K562 (cell line): Measurements from ENCODE around the gene NR2F2. TPM values are rescaled to one million over a fixed set of nuclear protein-coding genes. Genes with fewer than 3 reads are reported as not detected.

Experiments used
- DMBX1 ChIP-seq: fragments of 250-450 bp; sonication (Bioruptor Pico); IDR thresholded peaks from 2 replicates; pipeline ENCODE4 v1.8.0; 2022; ENCODE audit warnings: inconsistent platforms, mild to moderate bottlenecking, moderate library complexity, borderline replicate concordance
- E2F1 ChIP-seq: sonication (generic); formaldehyde crosslinking; IDR thresholded peaks from 2 replicates; pipeline ENCODE4 v1.8.1; 2023; ENCODE audit warnings: mild to moderate bottlenecking, missing genetic modification reagents, moderate library complexity
- EHMT2 ChIP-seq: fragments of 450-650 bp; IDR thresholded peaks from 2 replicates; pipeline ENCODE4 v1.6.1; 2018; ENCODE audit warnings: antibody characterized with exemption
- ETV1 ChIP-seq: fragments of 450-650 bp; conservative IDR thresholded peaks from 2 replicates; pipeline ENCODE4 v1.6.1; 2016; ENCODE audit warnings: missing genetic modification characterization, control low read depth, low read depth, missing compliant biosample characterization
- EZH2 ChIP-seq: IDR thresholded peaks from 2 replicates; pipeline ENCODE4 v1.6.1; 2012; ENCODE audit warnings: low read depth, mild to moderate bottlenecking, inconsistent platforms, low read length, borderline replicate concordance
- FOSL1 ChIP-seq: fragments of 200-800 bp; sonication (Bioruptor generic); conservative IDR thresholded peaks from 2 replicates; pipeline ENCODE4 v1.6.1; 2016; ENCODE audit warnings: missing genetic modification characterization, missing compliant biosample characterization
- KAT2B ChIP-seq: IDR thresholded peaks from one replicate; pipeline ENCODE4 v1.6.1; 2012; ENCODE audit warnings: low read depth, mild to moderate bottlenecking, control low read depth, inconsistent platforms, low read length, moderate library complexity
- LCOR ChIP-seq: sonication (generic); formaldehyde crosslinking; IDR thresholded peaks from 2 replicates; pipeline ENCODE4 v1.8.0; 2022; ENCODE audit warnings: mild to moderate bottlenecking, missing genetic modification reagents
- LEF1 ChIP-seq: fragments of 450-650 bp; IDR thresholded peaks from 2 replicates; pipeline ENCODE4 v1.6.1; 2016; ENCODE audit warnings: mild to moderate bottlenecking
- MLX ChIP-seq, 2 experiments: fragments of 450-650 bp in 1 of 2; sonication (generic) in 1 of 2; formaldehyde crosslinking; conservative IDR thresholded peaks; 2 replicates each; pipeline versions ENCODE4 v1.4.0 to v1.8.1; 2020 to 2022; ENCODE audit warnings: mild to moderate bottlenecking in 1 of 2, missing genetic modification reagents in 1 of 2
- MYC ChIP-seq, 2 experiments: fragments of 250-450 bp in 1 of 2; sonication (Bioruptor Pico) in 1 of 2; IDR thresholded peaks; 2 replicates each; pipeline versions ENCODE4 v1.5.1 to v1.6.1; 2012 to 2021; ENCODE audit warnings: low read depth in 2 of 2, borderline replicate concordance in 1 of 2, improper control_type of control experiment in 1 of 2, low read length in 1 of 2, mild to moderate bottlenecking in 1 of 2, moderate library complexity in 1 of 2
- NFATC3 ChIP-seq: fragments of 450-650 bp; IDR thresholded peaks from 2 replicates; pipeline ENCODE4 v1.6.1; 2017; ENCODE audit warnings: mild to moderate bottlenecking
- POLR2AphosphoS5 ChIP-seq: IDR thresholded peaks from 2 replicates; pipeline ENCODE4 v1.6.1; 2011; ENCODE audit warnings: mild to moderate bottlenecking, low read depth, low read length, moderate library complexity; ENCODE audit not compliant: control insufficient read depth, insufficient read depth
- PYGO2 ChIP-seq: fragments of 450-650 bp; IDR thresholded peaks from 2 replicates; pipeline ENCODE4 v1.6.1; 2016; ENCODE audit warnings: mild to moderate bottlenecking, missing genetic modification characterization, moderate library complexity, missing compliant biosample characterization
- SMARCA4 ChIP-seq: fragments of 450-650 bp; IDR thresholded peaks from 2 replicates; pipeline ENCODE4 v1.6.1; 2016
- VEZF1 ChIP-seq: fragments of 200-800 bp; sonication (Bioruptor generic); IDR thresholded peaks from 2 replicates; pipeline ENCODE4 v1.6.1; 2017; ENCODE audit warnings: missing genetic modification characterization, missing compliant biosample characterization
- ZBTB2 ChIP-seq: fragments of 450-650 bp; IDR thresholded peaks from 2 replicates; pipeline ENCODE4 v1.6.1; 2016; ENCODE audit warnings: antibody characterized with exemption
- ZEB2 ChIP-seq: fragments of 450-650 bp; IDR thresholded peaks from 2 replicates; pipeline ENCODE4 v1.6.1; 2016
- ZKSCAN1 ChIP-seq: fragments of 150-350 bp; IDR thresholded peaks from 2 replicates; pipeline ENCODE4 v1.6.1; 2016; ENCODE audit warnings: low read depth, low read length
- ZNF143 ChIP-seq: sonication (generic); formaldehyde crosslinking; IDR thresholded peaks from 2 replicates; pipeline ENCODE4 v1.9.0; 2022; ENCODE audit warnings: mild to moderate bottlenecking, missing genetic modification reagents
- ZNF780A ChIP-seq: fragments of 250-450 bp; sonication (Bioruptor Pico); IDR thresholded peaks from 2 replicates; pipeline ENCODE4 v1.5.0; 2021; ENCODE audit warnings: mild to moderate bottlenecking
- polyA plus RNA-seq, 8 experiments: library from polyadenylated mRNA; depleted of rRNA in 4 of 8; stranded (reverse) in 5 of 8; unstranded in 3 of 8; fragments of >200 nt; fragmentation: Nextera tagmentation in 2 of 8; fragmentation: Illumina TruSeq in 1 of 8; extraction: Ambion mirVana in 2 of 8; extraction: Trizol in 1 of 8; gene quantifications; 2 replicates each; pipeline versions ENCODE4 v1.2.1 to v1.2.3, GENCODE V29; 2011 to 2014; ENCODE audit warnings: inconsistent platforms in 1 of 8, missing spikeins in 1 of 8
- total RNA-seq, 7 experiments: library from RNA; depleted of rRNA in 6 of 7; stranded (reverse); fragments of >200 nt in 6 of 7; fragmentation: Illumina TruSeq in 2 of 7; extraction: Trizol in 2 of 7; gene quantifications; 2 replicates each; pipeline versions ENCODE4 v1.2.1 to v1.2.3, GENCODE V29; 2011 to 2021; ENCODE audit warnings: low replicate concordance in 1 of 7
- TF ChIP-seq, protein P1 (sequence below): fragments of 250-450 bp; sonication (Bioruptor Pico); IDR thresholded peaks from 2 replicates; pipeline ENCODE4 v1.8.0; 2021; ENCODE audit warnings: moderate library complexity, mild to moderate bottlenecking, inconsistent platforms

NR2F2 gene
- total and polyA plus RNA-seq, 9 of the 15 experiments (the other 6 are each of a cell fraction or from before 2014, with no cell fraction given) = 6.0 to 51.8 (median 11.1) TPM

- peak; percentile 60 for TF ChIP-seq MYC (IDR thresholded peaks at IDR 0.05; ENCODE audit: low read depth, low read length)
- TF ChIP-seq MYC (CRISPR knock-in tag; IDR thresholded peaks at IDR 0.05; ENCODE audit: borderline replicate concordance, low read depth) = no peak
- peak; percentile 90 for TF ChIP-seq VEZF1 (CRISPR knock-in tag)
- 0 out of 2 replicates have a peak, but pooled peaks have one; percentile 27 for TF ChIP-seq ETV1 (tag)
- TF ChIP-seq ZEB2 = peak; percentile 52; the same call in 1 of the 2 replicates
- no peak for TF ChIP-seq E2F1
- TF ChIP-seq, protein P1, sequence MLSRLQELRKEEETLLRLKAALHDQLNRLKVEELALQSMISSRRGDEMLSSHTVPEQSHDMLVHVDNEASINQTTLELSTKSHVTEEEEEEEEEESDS (CRISPR knock-in tag) = no peak
- no peak for TF ChIP-seq MLX (CRISPR knock-in tag; conservative IDR thresholded peaks at IDR 0.05)
- no peak for TF ChIP-seq ZNF143 (CRISPR knock-in tag)
- TF ChIP-seq LCOR = no peak
- TF ChIP-seq EZH2 = no peak
- TF ChIP-seq NFATC3 = no peak
- TF ChIP-seq DMBX1 (CRISPR knock-in tag) = 0 out of 2 replicates have a peak, but pooled peaks have one; percentile 38
- TF ChIP-seq ZNF780A (CRISPR knock-in tag) = no peak
- peak; percentile 65; the same call in 1 of the 2 replicates for TF ChIP-seq SMARCA4
- peak; percentile 76 for TF ChIP-seq ZBTB2
- TF ChIP-seq LEF1 = 0 out of 2 replicates have a peak, but pooled peaks have one; percentile 39
- peak; percentile 82 for TF ChIP-seq POLR2AphosphoS5
- no peak for TF ChIP-seq PYGO2 (tag)
- TF ChIP-seq EHMT2 = no peak
- TF ChIP-seq KAT2B = no peak
- no peak for TF ChIP-seq ZKSCAN1
- no peak for TF ChIP-seq FOSL1 (tag)
These were observed at the start of gene NR2F2 (continued) for GRCh38 chr15:96330450-96331143.
